ENCODE results near the gene ADM5.

DNA sequence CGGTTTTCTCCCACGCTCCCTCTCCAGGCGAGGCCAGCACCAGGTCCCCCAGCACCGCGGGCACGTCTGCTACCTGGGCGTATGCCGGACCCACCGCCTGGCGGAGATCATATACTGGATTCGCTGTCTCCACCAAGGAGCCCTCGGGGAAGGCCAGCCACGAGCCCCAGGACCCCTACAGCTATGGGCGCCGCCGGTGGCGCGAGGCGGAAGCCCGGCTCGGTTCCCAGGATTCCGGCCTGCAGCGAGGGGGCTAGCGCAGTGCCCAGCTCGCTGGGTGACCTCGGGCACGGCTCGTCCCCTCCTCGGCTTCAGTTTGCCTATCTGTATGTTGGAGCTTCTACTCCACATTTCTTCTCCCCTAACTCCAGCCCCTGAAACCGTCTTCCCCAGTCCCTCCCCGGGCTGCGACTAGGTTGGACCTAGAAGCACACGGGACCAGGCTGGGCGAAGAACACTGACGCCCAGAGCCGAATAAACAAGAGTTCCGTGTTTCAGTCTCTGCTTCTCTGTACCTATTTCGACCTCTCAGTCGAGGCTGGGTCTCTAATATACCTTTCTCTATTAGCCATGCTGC is 773 bp downstream of the ADM5 start:
- TF ChIP-seq RAD21 (IDR thresholded peaks at IDR 0.05; ENCODE audit: low read length) (no peak), POLR2AphosphoS5 (IDR thresholded peaks at IDR 0.05; ENCODE audit: low read depth, low read length) (no peak; the same call in 1 of the 2 replicates), EP300 (IDR thresholded peaks at IDR 0.05; ENCODE audit: borderline replicate concordance in 1 of 2, low read depth in 1 of 2, low read length in 1 of 2) (no peak), JUND (IDR thresholded peaks at IDR 0.05) (no peak), MAX (IDR thresholded peaks at IDR 0.05; ENCODE audit: low read depth) (0 out of 2 replicates have a peak, but pooled peaks have one; percentile 6), MXI1 (IDR thresholded peaks at IDR 0.05; ENCODE audit: low read depth, low read length) (no peak), EZH2phosphoT487 (IDR thresholded peaks at IDR 0.05; ENCODE audit: borderline replicate concordance, low read depth) (no peak), TEAD4 (IDR thresholded peaks at IDR 0.05; ENCODE audit: borderline replicate concordance, insufficient read depth) (no peak)
- TF ChIP-seq, protein P1, sequence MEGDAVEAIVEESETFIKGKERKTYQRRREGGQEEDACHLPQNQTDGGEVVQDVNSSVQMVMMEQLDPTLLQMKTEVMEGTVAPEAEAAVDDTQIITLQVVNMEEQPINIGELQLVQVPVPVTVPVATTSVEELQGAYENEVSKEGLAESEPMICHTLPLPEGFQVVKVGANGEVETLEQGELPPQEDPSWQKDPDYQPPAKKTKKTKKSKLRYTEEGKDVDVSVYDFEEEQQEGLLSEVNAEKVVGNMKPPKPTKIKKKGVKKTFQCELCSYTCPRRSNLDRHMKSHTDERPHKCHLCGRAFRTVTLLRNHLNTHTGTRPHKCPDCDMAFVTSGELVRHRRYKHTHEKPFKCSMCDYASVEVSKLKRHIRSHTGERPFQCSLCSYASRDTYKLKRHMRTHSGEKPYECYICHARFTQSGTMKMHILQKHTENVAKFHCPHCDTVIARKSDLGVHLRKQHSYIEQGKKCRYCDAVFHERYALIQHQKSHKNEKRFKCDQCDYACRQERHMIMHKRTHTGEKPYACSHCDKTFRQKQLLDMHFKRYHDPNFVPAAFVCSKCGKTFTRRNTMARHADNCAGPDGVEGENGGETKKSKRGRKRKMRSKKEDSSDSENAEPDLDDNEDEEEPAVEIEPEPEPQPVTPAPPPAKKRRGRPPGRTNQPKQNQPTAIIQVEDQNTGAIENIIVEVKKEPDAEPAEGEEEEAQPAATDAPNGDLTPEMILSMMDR (IDR thresholded peaks at IDR 0.05), result peak; percentile 26; the same call in 1 of the 2 replicates
- TF ChIP-seq, protein P2, sequence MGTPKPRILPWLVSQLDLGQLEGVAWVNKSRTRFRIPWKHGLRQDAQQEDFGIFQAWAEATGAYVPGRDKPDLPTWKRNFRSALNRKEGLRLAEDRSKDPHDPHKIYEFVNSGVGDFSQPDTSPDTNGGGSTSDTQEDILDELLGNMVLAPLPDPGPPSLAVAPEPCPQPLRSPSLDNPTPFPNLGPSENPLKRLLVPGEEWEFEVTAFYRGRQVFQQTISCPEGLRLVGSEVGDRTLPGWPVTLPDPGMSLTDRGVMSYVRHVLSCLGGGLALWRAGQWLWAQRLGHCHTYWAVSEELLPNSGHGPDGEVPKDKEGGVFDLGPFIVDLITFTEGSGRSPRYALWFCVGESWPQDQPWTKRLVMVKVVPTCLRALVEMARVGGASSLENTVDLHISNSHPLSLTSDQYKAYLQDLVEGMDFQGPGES (IDR thresholded peaks at IDR 0.05; ENCODE audit: low read depth, low read length), result no peak
